Neural cell (in vitro differentiated cells): Measurements from ENCODE around the gene ZMYND19. TPM values are rescaled to one million over a fixed set of nuclear protein-coding genes. Genes with fewer than 3 reads are reported as not detected.

Experiments used
- H2AFZ ChIP-seq: fragments of 200-600, 300-800 bp; sonication (generic), shearing (Covaris generic); 2 replicates; pipeline ENCODE4 v1.6.0; 2014; ENCODE audit warnings: low read depth, mild to moderate bottlenecking, antibody characterized with exemption, low read length, moderate library complexity
- H3F3A ChIP-seq: fragments of 200-600 bp; shearing (Covaris generic); 2 replicates; pipeline ENCODE4 v1.6.1; 2016; ENCODE audit warnings: mild to moderate bottlenecking, moderate library complexity, mixed read lengths, antibody characterized with exemption, low read length; ENCODE audit not compliant: insufficient read depth, poor library complexity, severe bottlenecking
- H3K27ac ChIP-seq: fragments of 200-600, 300-800 bp; sonication (generic), shearing (Covaris generic); 2 replicates; pipeline ENCODE4 v1.5.1; 2014; ENCODE audit warnings: mild to moderate bottlenecking, low read length, moderate library complexity
- H3K27me3 ChIP-seq: fragments of 300-800, 200-600 bp; sonication (generic), shearing (Covaris generic); 2 replicates; pipeline ENCODE4 v1.6.0; 2014; ENCODE audit warnings: mild to moderate bottlenecking, low read depth, low read length, moderate library complexity; ENCODE audit not compliant: insufficient read depth
- H3K36me3 ChIP-seq: fragments of 300-800, 200-600 bp; sonication (generic), shearing (Covaris generic); 2 replicates; pipeline ENCODE4 v1.5.1; 2014; ENCODE audit warnings: mild to moderate bottlenecking, antibody characterized with exemption, low read length, moderate library complexity; ENCODE audit not compliant: insufficient read depth
- H3K4me2 ChIP-seq: fragments of 300-800, 200-600 bp; sonication (generic), shearing (Covaris generic); 2 replicates; pipeline ENCODE4 v1.6.0; 2014; ENCODE audit warnings: mild to moderate bottlenecking, low read length
- H3K4me3 ChIP-seq: fragments of 300-800, 200-600 bp; sonication (generic), shearing (Covaris generic); 2 replicates; pipeline ENCODE4 v1.5.1; 2014; ENCODE audit warnings: mild to moderate bottlenecking, low read length, moderate library complexity
- H3K79me2 ChIP-seq: fragments of 200-600 bp; shearing (Covaris generic); replicated peaks from 2 replicates; pipeline ENCODE4 v1.6.0; 2014; ENCODE audit warnings: mild to moderate bottlenecking, low read length, moderate library complexity; ENCODE audit not compliant: insufficient read depth
- H3K9ac ChIP-seq: fragments of 300-800, 200-600 bp; sonication (generic), shearing (Covaris generic); 2 replicates; pipeline ENCODE4 v1.6.1; 2016; ENCODE audit warnings: mild to moderate bottlenecking, low read length, mixed read lengths
- H3K9me2 ChIP-seq: fragments of 200-600 bp; shearing (Covaris generic); 2 replicates; pipeline ENCODE4 v1.6.1; 2016; ENCODE audit warnings: mild to moderate bottlenecking, low read length, mixed read lengths; ENCODE audit not compliant: insufficient read depth
- H3K9me3 ChIP-seq: fragments of 200-600, 300-800 bp; sonication (generic), shearing (Covaris generic); 2 replicates; pipeline ENCODE4 v1.6.1; 2016; ENCODE audit warnings: mild to moderate bottlenecking, mixed run types, low read length, moderate library complexity, mixed read lengths
- H4K20me1 ChIP-seq: fragments of 200-600 bp; shearing (Covaris generic); 2 replicates; pipeline ENCODE4 v1.6.1; 2016; ENCODE audit warnings: mild to moderate bottlenecking, mixed run types; ENCODE audit not compliant: insufficient read depth
- EP300 ChIP-seq: fragments of 450-650 bp; conservative IDR thresholded peaks from 2 replicates; pipeline ENCODE4 v1.6.1; 2014; ENCODE audit warnings: antibody characterized with exemption, mild to moderate bottlenecking, moderate library complexity; ENCODE audit not compliant: poor library complexity, severe bottlenecking
- EZH2 ChIP-seq: fragments of 200-600, 300-800 bp; shearing (Covaris generic), sonication (generic); IDR thresholded peaks from 2 replicates; pipeline ENCODE4 v1.6.1; 2014; ENCODE audit warnings: antibody characterized with exemption, low read length, borderline replicate concordance, mild to moderate bottlenecking; ENCODE audit not compliant: insufficient read depth, poor library complexity, severe bottlenecking
- MXI1 ChIP-seq: fragments of 450-650 bp; conservative IDR thresholded peaks from 2 replicates; pipeline ENCODE4 v1.6.1; 2014; ENCODE audit warnings: antibody characterized with exemption, mild to moderate bottlenecking; ENCODE audit not compliant: poor library complexity, severe bottlenecking
- POLR2AphosphoS5 ChIP-seq: IDR thresholded peaks from 2 replicates; pipeline ENCODE4 v1.6.1; 2012
- RAD21 ChIP-seq: fragments of 450-650 bp; conservative IDR thresholded peaks from 2 replicates; pipeline ENCODE4 v1.6.1; 2014; ENCODE audit warnings: antibody characterized with exemption, mild to moderate bottlenecking, moderate library complexity
- SMC3 ChIP-seq: fragments of 450-650 bp; conservative IDR thresholded peaks from 2 replicates; pipeline ENCODE4 v1.6.1; 2014; ENCODE audit warnings: antibody characterized with exemption, mild to moderate bottlenecking, moderate library complexity; ENCODE audit not compliant: poor library complexity
- TAF1 ChIP-seq: IDR thresholded peaks from 2 replicates; pipeline ENCODE4 v1.6.1; 2012; ENCODE audit warnings: low read depth
- polyA plus RNA-seq: library from polyadenylated mRNA; depleted of rRNA; stranded (reverse); fragments of >200 nt; gene quantifications from 2 replicates; pipeline ENCODE4 v1.2.3, GENCODE V29; 2014
- TF ChIP-seq, protein P1 (sequence below): IDR thresholded peaks from 2 replicates; pipeline ENCODE4 v1.6.1; 2012; ENCODE audit warnings: borderline replicate concordance
- TF ChIP-seq, protein P2 (sequence below): fragments of 450-650 bp; IDR thresholded peaks from 2 replicates; pipeline ENCODE4 v1.5.1; 2014; ENCODE audit warnings: antibody characterized with exemption, mild to moderate bottlenecking, moderate library complexity; ENCODE audit not compliant: poor library complexity, severe bottlenecking

Gene ZMYND19
- polyA plus RNA-seq, 1 donor from 2014 or later = 54.8 TPM

GRCh38 chr9:137550231-137550621 lies 40.1 kb downstream of the ZMYND19 start, which contains the start of gene PNPLA7:
Gene PNPLA7, minus strand, starts transcription at chr9:137550402. Its CDS starts 205 bp downstream, at chr9:137550197.
- no peaks in the 10 kb centered on the region for H4K20me1 ChIP-seq
- TF ChIP-seq EP300 = no peak
- no peak for TF ChIP-seq POLR2AphosphoS5
- TF ChIP-seq, protein P1, sequence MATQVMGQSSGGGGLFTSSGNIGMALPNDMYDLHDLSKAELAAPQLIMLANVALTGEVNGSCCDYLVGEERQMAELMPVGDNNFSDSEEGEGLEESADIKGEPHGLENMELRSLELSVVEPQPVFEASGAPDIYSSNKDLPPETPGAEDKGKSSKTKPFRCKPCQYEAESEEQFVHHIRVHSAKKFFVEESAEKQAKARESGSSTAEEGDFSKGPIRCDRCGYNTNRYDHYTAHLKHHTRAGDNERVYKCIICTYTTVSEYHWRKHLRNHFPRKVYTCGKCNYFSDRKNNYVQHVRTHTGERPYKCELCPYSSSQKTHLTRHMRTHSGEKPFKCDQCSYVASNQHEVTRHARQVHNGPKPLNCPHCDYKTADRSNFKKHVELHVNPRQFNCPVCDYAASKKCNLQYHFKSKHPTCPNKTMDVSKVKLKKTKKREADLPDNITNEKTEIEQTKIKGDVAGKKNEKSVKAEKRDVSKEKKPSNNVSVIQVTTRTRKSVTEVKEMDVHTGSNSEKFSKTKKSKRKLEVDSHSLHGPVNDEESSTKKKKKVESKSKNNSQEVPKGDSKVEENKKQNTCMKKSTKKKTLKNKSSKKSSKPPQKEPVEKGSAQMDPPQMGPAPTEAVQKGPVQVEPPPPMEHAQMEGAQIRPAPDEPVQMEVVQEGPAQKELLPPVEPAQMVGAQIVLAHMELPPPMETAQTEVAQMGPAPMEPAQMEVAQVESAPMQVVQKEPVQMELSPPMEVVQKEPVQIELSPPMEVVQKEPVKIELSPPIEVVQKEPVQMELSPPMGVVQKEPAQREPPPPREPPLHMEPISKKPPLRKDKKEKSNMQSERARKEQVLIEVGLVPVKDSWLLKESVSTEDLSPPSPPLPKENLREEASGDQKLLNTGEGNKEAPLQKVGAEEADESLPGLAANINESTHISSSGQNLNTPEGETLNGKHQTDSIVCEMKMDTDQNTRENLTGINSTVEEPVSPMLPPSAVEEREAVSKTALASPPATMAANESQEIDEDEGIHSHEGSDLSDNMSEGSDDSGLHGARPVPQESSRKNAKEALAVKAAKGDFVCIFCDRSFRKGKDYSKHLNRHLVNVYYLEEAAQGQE = no peak
- TF ChIP-seq, protein P2, sequence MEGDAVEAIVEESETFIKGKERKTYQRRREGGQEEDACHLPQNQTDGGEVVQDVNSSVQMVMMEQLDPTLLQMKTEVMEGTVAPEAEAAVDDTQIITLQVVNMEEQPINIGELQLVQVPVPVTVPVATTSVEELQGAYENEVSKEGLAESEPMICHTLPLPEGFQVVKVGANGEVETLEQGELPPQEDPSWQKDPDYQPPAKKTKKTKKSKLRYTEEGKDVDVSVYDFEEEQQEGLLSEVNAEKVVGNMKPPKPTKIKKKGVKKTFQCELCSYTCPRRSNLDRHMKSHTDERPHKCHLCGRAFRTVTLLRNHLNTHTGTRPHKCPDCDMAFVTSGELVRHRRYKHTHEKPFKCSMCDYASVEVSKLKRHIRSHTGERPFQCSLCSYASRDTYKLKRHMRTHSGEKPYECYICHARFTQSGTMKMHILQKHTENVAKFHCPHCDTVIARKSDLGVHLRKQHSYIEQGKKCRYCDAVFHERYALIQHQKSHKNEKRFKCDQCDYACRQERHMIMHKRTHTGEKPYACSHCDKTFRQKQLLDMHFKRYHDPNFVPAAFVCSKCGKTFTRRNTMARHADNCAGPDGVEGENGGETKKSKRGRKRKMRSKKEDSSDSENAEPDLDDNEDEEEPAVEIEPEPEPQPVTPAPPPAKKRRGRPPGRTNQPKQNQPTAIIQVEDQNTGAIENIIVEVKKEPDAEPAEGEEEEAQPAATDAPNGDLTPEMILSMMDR = no peak
- TF ChIP-seq SMC3 = no peak
- no peak for TF ChIP-seq EZH2
- no peak for TF ChIP-seq RAD21
- TF ChIP-seq MXI1 = no peak
- TF ChIP-seq TAF1 = no peak
- H3K9me3 ChIP-seq = no peaks in the 10 kb centered on the region
- no peaks in the 10 kb centered on the region for H3F3A ChIP-seq
- H3K9ac ChIP-seq = peak within 1 kb of the TSS; percentile 73
- no peaks in the 10 kb centered on the region for H3K9me2 ChIP-seq
- peak within 1 kb of the TSS; percentile 49 for H3K27ac ChIP-seq
- no peak within 1 kb of the TSS for H2AFZ ChIP-seq
- H3K4me3 ChIP-seq = peak within 1 kb of the TSS; percentile 81
- H3K4me2 ChIP-seq = no peak within 1 kb of the TSS
- no peaks in the 10 kb centered on the region for H3K27me3 ChIP-seq
- H3K79me2 ChIP-seq = no peaks in the 10 kb centered on the region
- no peaks in the 10 kb centered on the region for H3K36me3 ChIP-seq

- no peak overlapping the region for H3K27ac ChIP-seq
Observed at GRCh38 chr9:137547687-137548543, 42.4 kb downstream of the ZMYND19 start.

More at GRCh38 chr9:137547687-137548543, 42.4 kb downstream of the ZMYND19 start:
- Histone ChIP-seq H3F3A (no peaks in the 10 kb centered on the region), H3K36me3 (no peaks in the 10 kb centered on the region), H3K9me3 (no peaks in the 10 kb centered on the region), H4K20me1 (no peaks in the 10 kb centered on the region), H3K79me2 (no peaks in the 10 kb centered on the region), H3K9me2 (no peaks in the 10 kb centered on the region), H3K27me3 (no peaks in the 10 kb centered on the region), H3K4me2 (no peak overlapping the region), H3K9ac (no peak overlapping the region), H3K4me3 (no peak overlapping the region), H2AFZ (no peak overlapping the region)
- TF ChIP-seq EP300 (no peak), POLR2AphosphoS5 (no peak), TAF1 (no peak), EZH2 (no peak), RAD21 (no peak), SMC3 (no peak), MXI1 (no peak)
- TF ChIP-seq, protein P1 = no peak
- TF ChIP-seq, protein P2 = no peak
